Mesenchymal stem cell (in vitro differentiated cells and primary cell): ENCODE data around the gene C14orf39.

Experiments used
- DNase-seq: peaks from one replicate; pipeline ENCODE4 v3.0.0-alpha.2; 2013
- H2AFZ ChIP-seq: one replicate; pipeline ENCODE4 v1.6.1; 2013; ENCODE audit warnings: low read depth, mild to moderate bottlenecking, control low read depth, inconsistent platforms, low read length, moderate library complexity
- H2AK5ac ChIP-seq: 2 replicates; pipeline ENCODE4 v1.6.1; 2013; ENCODE audit warnings: low read length, moderate library complexity, mild to moderate bottlenecking, inconsistent platforms; ENCODE audit not compliant: severe bottlenecking
- H2BK120ac ChIP-seq: one replicate; pipeline ENCODE4 v1.6.1; 2013; ENCODE audit warnings: low read depth, mild to moderate bottlenecking, inconsistent platforms, low read length, moderate library complexity
- H2BK12ac ChIP-seq, 2 experiments: one replicate each; pipeline ENCODE4 v1.6.1; 2013; ENCODE audit warnings: inconsistent platforms in 2 of 2, low read length in 2 of 2, mild to moderate bottlenecking in 2 of 2, moderate library complexity in 2 of 2, control low read depth in 1 of 2
- H2BK15ac ChIP-seq: one replicate; pipeline ENCODE4 v1.6.1; 2013; ENCODE audit warnings: mild to moderate bottlenecking, low read depth, inconsistent platforms; ENCODE audit not compliant: poor library complexity, severe bottlenecking
- H2BK5ac ChIP-seq: 2 replicates; pipeline ENCODE4 v1.6.1; 2013; ENCODE audit warnings: low read depth, mild to moderate bottlenecking, low read length, control low read depth, inconsistent platforms; ENCODE audit not compliant: poor library complexity, severe bottlenecking
- H3K14ac ChIP-seq, 2 experiments: one replicate each; pipeline ENCODE4 v1.6.1; 2013; ENCODE audit warnings: inconsistent platforms in 2 of 2, low read length in 2 of 2, control low read depth in 1 of 2, mild to moderate bottlenecking in 1 of 2, moderate library complexity in 1 of 2
- H3K18ac ChIP-seq, 2 experiments: one replicate each; pipeline ENCODE4 v1.6.1; 2013; ENCODE audit warnings: inconsistent platforms in 2 of 2, low read length in 2 of 2, control low read depth in 1 of 2, low read depth in 1 of 2, mild to moderate bottlenecking in 1 of 2
- H3K23ac ChIP-seq, 2 experiments: one replicate each; pipeline ENCODE4 v1.6.1; 2013; ENCODE audit warnings: inconsistent platforms in 2 of 2, low read length in 2 of 2, mild to moderate bottlenecking in 2 of 2, moderate library complexity in 2 of 2, control low read depth in 1 of 2
- H3K27ac ChIP-seq: 2 replicates; pipeline ENCODE4 v1.5.1; 2013; ENCODE audit warnings: mild to moderate bottlenecking, moderate library complexity, low read length, control low read depth, inconsistent platforms; ENCODE audit not compliant: poor library complexity, severe bottlenecking
- H3K27me3 ChIP-seq, 2 experiments: 2 replicates each; pipeline versions ENCODE4 v1.6.1 to v1.7.0; 2013; ENCODE audit warnings: low read length in 2 of 2, mild to moderate bottlenecking in 2 of 2, moderate library complexity in 2 of 2, control low read depth in 1 of 2, inconsistent platforms in 1 of 2; ENCODE audit not compliant: control insufficient read depth in 1 of 2, insufficient read depth in 1 of 2
- H3K36me3 ChIP-seq, 2 experiments: 2 replicates each; pipeline versions ENCODE4 v1.6.1 to v1.7.0; 2013; ENCODE audit warnings: low read length in 2 of 2, control low read depth in 1 of 2, inconsistent platforms in 1 of 2, low read depth in 1 of 2, mild to moderate bottlenecking in 1 of 2; ENCODE audit not compliant: insufficient read depth in 2 of 2, control insufficient read depth in 1 of 2
- H3K4ac ChIP-seq, 2 experiments: one replicate each; pipeline ENCODE4 v1.6.1; 2013; ENCODE audit warnings: inconsistent platforms in 2 of 2, low read length in 2 of 2, mild to moderate bottlenecking in 2 of 2, moderate library complexity in 2 of 2, control low read depth in 1 of 2, low read depth in 1 of 2
- H3K4me1 ChIP-seq: 2 replicates; pipeline ENCODE4 v1.6.1; 2013; ENCODE audit warnings: low read depth, low read length, control low read depth; ENCODE audit not compliant: control insufficient read depth, insufficient read depth
- H3K4me2 ChIP-seq: 2 replicates; pipeline ENCODE4 v1.6.1; 2013; ENCODE audit warnings: low read length, mild to moderate bottlenecking, inconsistent platforms; ENCODE audit not compliant: poor library complexity, severe bottlenecking
- H3K4me3 ChIP-seq, 2 experiments: 2 replicates each; pipeline versions ENCODE4 v1.5.1 to v1.7.0; 2013; ENCODE audit warnings: low read length in 2 of 2, mild to moderate bottlenecking in 2 of 2, control low read depth in 1 of 2, low read depth in 1 of 2; ENCODE audit not compliant: insufficient read depth in 1 of 2
- H3K79me1 ChIP-seq: replicated peaks from 2 replicates; pipeline ENCODE4 v1.6.1; 2013; ENCODE audit warnings: mild to moderate bottlenecking, control low read depth, low read length, inconsistent platforms; ENCODE audit not compliant: poor library complexity, severe bottlenecking
- H3K9ac ChIP-seq: 2 replicates; pipeline ENCODE4 v1.7.0; 2013; ENCODE audit warnings: mild to moderate bottlenecking, low read length, moderate library complexity
- H3K9me3 ChIP-seq: 2 replicates; pipeline ENCODE4 v1.7.0; 2013; ENCODE audit warnings: mild to moderate bottlenecking, low read length; ENCODE audit not compliant: control insufficient read depth
- H4K8ac ChIP-seq: one replicate; pipeline ENCODE4 v1.6.1; 2013; ENCODE audit warnings: inconsistent platforms, mild to moderate bottlenecking, low read length, moderate library complexity
- H4K91ac ChIP-seq: one replicate; pipeline ENCODE4 v1.6.1; 2013; ENCODE audit warnings: mild to moderate bottlenecking, low read length, inconsistent platforms
- WGBS: methylation state at CpG from one replicate; pipeline ENCODE4 v1.1.7; 2013; ENCODE audit warnings: mixed read lengths; 5-methylcytosine and 5-hydroxymethylcytosine counted together

Gene C14orf39

DNA sequence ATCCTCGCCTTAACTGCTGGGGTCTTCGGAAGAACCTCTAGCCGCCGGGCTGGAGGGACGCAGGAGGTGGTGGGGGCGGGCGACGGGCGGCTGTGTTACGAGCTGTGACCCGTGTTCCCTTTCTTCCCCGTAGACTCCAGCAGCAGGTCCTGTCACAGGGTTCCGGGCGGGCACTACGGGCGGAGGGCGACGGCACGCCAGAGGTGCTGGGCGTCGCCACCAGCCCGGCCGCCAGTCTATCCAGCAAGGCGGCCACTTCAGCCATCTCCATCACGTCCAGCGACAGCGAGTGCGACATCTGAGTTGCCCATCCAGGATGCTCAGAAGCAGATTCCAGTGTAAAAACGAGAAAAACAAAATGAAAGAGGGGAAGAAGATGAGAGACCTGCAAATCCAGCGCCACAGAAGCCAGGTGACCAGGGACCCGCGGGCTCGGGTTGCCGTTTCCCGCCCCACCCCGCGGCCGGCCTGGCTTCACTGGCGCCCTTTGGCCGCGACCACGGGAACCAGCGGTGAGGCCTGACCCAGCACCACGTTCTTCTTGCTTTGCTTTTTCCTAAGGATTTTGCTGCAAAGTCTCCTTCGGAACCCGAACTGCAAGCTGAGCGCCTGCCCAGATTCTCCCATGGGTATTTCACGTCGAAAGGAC, 25.2 kb upstream of the C14orf39 start:
- Histone ChIP-seq H2AFZ (no peak overlapping the region), H3K4me3 (no peak overlapping the region), H3K18ac (no peak overlapping the region), H3K4me1 (peaks cover 40% of the 10 kb centered on the region), H2AK5ac (no peak overlapping the region), H3K4ac (no peak overlapping the region), H4K8ac (no peak overlapping the region), H3K14ac (no peak overlapping the region), H2BK5ac (no peak overlapping the region), H3K23ac (peak overlapping the region in 1 of 2 experiments; percentile 70), H3K36me3 (no peaks in the 10 kb centered on the region), H3K9ac (no peak overlapping the region), H2BK12ac (no peak overlapping the region), H2BK15ac (no peak overlapping the region), H4K91ac (no peak overlapping the region), H3K27ac (no peak overlapping the region), H3K4me2 (peak overlapping the region; percentile 60), H3K79me1 (no peaks in the 10 kb centered on the region), H2BK120ac (no peak overlapping the region), H3K27me3 (peaks cover 96% of the 10 kb centered on the region in 2 experiments), H3K9me3 (peaks cover 4% of the 10 kb centered on the region)
- DNase-seq: no peak
- under 1% methylated on average over 47 of the region's 49 CpGs for WGBS

DNA sequence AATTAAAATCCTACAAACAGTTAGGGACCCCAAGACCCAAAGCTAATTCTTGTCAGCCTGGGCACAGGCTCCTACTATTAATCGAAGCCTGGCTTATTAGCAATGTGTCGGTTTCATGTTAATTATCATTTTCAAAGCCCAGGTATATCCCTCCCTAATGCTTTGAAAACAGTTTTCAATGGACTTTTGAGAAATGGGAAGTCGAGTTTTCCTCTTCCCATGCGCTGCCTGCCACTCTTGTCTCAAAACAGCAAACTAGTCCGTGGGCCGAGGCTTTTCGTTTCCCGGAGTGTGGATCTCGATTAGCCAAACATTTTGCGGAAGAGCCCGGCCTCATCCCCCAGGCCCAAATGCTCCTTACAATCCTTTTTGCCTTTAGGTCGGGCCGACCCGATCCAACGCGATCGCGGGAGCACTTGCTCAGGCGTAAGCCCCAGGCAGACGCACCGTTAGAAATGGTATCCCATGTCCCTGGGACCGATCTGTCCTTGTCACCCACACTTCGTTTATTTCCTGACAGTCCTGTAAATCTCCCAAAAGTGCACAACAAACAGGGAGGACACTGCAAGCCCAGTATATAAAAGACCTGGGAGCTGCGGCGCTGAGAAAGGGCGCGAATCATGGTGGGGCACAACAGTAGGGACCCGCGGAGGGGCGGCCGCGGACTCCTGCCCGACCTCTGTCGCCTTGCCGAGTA, 24.5 kb upstream of the C14orf39 start:
- Histone ChIP-seq H3K4me3 (no peak overlapping the region), H2BK15ac (no peak overlapping the region), H3K9me3 (peaks cover 4% of the 10 kb centered on the region), H3K23ac (peak overlapping the region in 1 of 2 experiments; percentile 70), H2BK5ac (no peak overlapping the region), H3K18ac (no peak overlapping the region), H3K27me3 (peaks cover 96% of the 10 kb centered on the region in 2 experiments), H3K4me2 (peak overlapping the region; percentile 27), H3K9ac (no peak overlapping the region), H2AK5ac (no peak overlapping the region), H3K36me3 (no peaks in the 10 kb centered on the region), H2BK12ac (no peak overlapping the region), H3K79me1 (no peaks in the 10 kb centered on the region), H3K14ac (no peak overlapping the region), H3K4me1 (peaks cover 35% of the 10 kb centered on the region), H4K91ac (no peak overlapping the region), H2AFZ (no peak overlapping the region), H3K4ac (no peak overlapping the region), H4K8ac (no peak overlapping the region), H2BK120ac (no peak overlapping the region), H3K27ac (no peak overlapping the region)
- no peak for DNase-seq
- 7% methylated on average over 35 of the region's 35 CpGs for WGBS

DNA sequence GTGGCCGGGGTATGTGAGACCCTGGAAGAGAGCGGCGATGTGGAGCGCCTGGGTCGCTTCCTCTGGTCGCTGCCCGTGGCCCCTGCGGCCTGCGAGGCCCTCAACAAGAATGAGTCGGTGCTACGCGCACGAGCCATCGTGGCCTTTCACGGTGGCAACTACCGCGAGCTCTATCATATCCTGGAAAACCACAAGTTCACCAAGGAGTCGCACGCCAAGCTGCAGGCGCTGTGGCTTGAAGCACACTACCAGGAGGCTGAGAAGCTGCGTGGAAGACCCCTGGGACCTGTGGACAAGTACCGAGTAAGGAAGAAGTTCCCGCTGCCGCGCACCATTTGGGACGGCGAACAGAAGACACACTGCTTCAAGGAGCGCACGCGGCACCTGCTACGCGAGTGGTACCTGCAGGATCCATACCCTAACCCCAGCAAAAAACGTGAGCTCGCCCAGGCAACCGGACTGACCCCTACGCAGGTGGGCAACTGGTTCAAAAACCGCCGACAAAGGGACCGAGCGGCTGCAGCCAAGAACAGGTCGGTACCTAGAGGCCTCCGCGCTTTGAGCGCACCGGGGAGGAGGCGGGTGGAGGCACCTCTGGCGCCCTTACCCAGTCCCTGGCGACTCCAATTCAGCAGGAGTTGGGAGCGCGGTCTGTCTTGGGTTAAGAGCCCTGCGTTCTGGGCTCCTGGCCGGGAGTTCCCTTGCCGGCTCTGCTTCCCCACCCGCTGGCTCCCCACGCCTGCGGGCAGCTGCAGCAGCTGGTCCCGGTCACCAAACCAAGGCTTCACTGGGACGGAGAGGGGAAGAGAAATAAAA, 23.8 kb upstream of the C14orf39 start:
- peaks cover 4% of the 10 kb centered on the region for H3K9me3 ChIP-seq
- H2BK5ac ChIP-seq: no peak overlapping the region
- no peak overlapping the region for H3K27ac ChIP-seq
- no peak overlapping the region for H2AK5ac ChIP-seq
- 2% methylated on average over 54 of the region's 58 CpGs for WGBS
- no peak overlapping the region for H2BK120ac ChIP-seq
- H3K36me3 ChIP-seq: no peaks in the 10 kb centered on the region
- no peaks in the 10 kb centered on the region for H3K79me1 ChIP-seq
- peaks cover 92 to 100% of the 10 kb centered on the region in 2 experiments for H3K27me3 ChIP-seq
- peaks cover 28% of the 10 kb centered on the region for H3K4me1 ChIP-seq
- H3K14ac ChIP-seq: no peak overlapping the region
- H2BK12ac ChIP-seq: no peak overlapping the region
- H4K8ac ChIP-seq: no peak overlapping the region
- peak overlapping the region; percentile 55 for H3K4me2 ChIP-seq
- H2BK15ac ChIP-seq: no peak overlapping the region
- no peak overlapping the region for H3K4me3 ChIP-seq
- H4K91ac ChIP-seq: no peak overlapping the region
- no peak overlapping the region for H3K18ac ChIP-seq
- no peak overlapping the region for H3K4ac ChIP-seq
- no peak overlapping the region for H2AFZ ChIP-seq
- no peak for DNase-seq
- no peak overlapping the region for H3K23ac ChIP-seq
- H3K9ac ChIP-seq: no peak overlapping the region
